ENCODE measurements around the gene GREB1. TPM values are rescaled to one million over a fixed set of nuclear protein-coding genes. Genes with fewer than 3 reads are reported as not detected.

Gene GREB1
- total and polyA plus RNA-seq, 8 donors, result 3.5 to 16.1 (median 5.9) TPM

DNA sequence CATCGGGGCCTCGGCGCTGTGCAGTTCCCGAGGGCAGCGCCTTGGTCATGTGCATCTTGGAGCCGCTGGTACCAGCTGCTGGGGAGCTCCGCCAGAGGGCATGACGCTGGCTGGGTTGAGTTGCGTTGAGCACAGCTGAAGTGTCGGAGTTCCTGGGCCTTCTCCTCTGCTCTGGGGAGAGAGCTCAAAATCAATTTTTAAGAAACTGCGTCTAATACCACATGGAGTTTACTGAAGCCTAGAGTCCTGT lies 48.7 kb downstream of the GREB1 start:
- DNase-seq, result peak in 1 of 6 donors; percentile 41
- no peak for FAIRE-seq
- ATAC-seq, result peak in 2 of 4 donors; percentile 14 to 36

GRCh38 chr2:11582862-11583752 lies 49.3 kb downstream of the GREB1 start:
- WGBS, 2 donors, result 28 to 30% methylated on average over 19 of the region's 19 CpGs
- DNase-seq (peak in 5 of 6 donors; percentile 35 to 87 (median 66)), ATAC-seq (peak; percentile 70 to 81 (median 72)), FAIRE-seq (no peak)
- Histone ChIP-seq H3K9me3 (no peaks in the 10 kb centered on the region), H3K27ac (peak overlapping the region in 1 of 4 donors; percentile 47), H3K4me3 (no peak overlapping the region), H3K27me3 (no peaks in the 10 kb centered on the region), H3K4me1 (peaks cover 0 to 7% (median 0%) of the 10 kb centered on the region in 3 donors), H3K36me3 (no peaks in the 10 kb centered on the region)
- peak; percentile 57 to 82 (median 68) for TF ChIP-seq CTCF (IDR thresholded peaks at IDR 0.05)
- intact Hi-C loops (cut with DNase I), result loop anchor here in 1 of 3 donors (10.0 kb wide), 1 partner anchor 438 kb away; no protein-coding TSS in a partner anchor

More for the DNA sequence above, 48.7 kb downstream of the GREB1 start:
- Histone ChIP-seq H3K36me3 (no peaks in the 10 kb centered on the region), H3K27ac (no peak overlapping the region), H3K4me1 (peaks cover 0 to 7% (median 0%) of the 10 kb centered on the region in 3 donors), H3K4me3 (no peak overlapping the region), H3K9me3 (no peaks in the 10 kb centered on the region), H3K27me3 (no peaks in the 10 kb centered on the region)
- intact Hi-C loops (cut with DNase I), result loop anchor here in 1 of 3 donors (10.0 kb wide), 1 partner anchor 438 kb away; no protein-coding TSS in a partner anchor
- no peak for TF ChIP-seq CTCF (IDR thresholded peaks at IDR 0.05)
- WGBS, 2 donors, result 55 to 61% methylated on average over 11 of the region's 11 CpGs

- no peaks in the 10 kb centered on the region for H3K9me3 ChIP-seq
- H3K4me3 ChIP-seq, result no peak overlapping the region
- H3K27me3 ChIP-seq, result no peaks in the 10 kb centered on the region
- peak; percentile 68 to 91 (median 86) for ATAC-seq
- H3K36me3 ChIP-seq, result no peaks in the 10 kb centered on the region
- no peak overlapping the region for H3K27ac ChIP-seq
- intact Hi-C loops (cut with DNase I), result loop anchor here in 1 of 3 donors (10.0 kb wide), 1 partner anchor 439 kb away; no protein-coding TSS in a partner anchor
- no peak for FAIRE-seq
- H3K4me1 ChIP-seq, result peaks cover 0 to 7% (median 0%) of the 10 kb centered on the region in 3 donors
- WGBS, 2 donors, result 51 to 58% methylated on average over 14 of the region's 14 CpGs
- DNase-seq, result peak in 5 of 6 donors; percentile 57 to 77 (median 70)
- peak; percentile 58 to 82 (median 71) for TF ChIP-seq CTCF (IDR thresholded peaks at IDR 0.05)
Observed at GRCh38 chr2:11583840-11584524, 50.1 kb downstream of the GREB1 start.

GRCh38 chr2:11584525-11585056 lies 50.7 kb downstream of the GREB1 start:
- intact Hi-C loops (cut with DNase I), result loop anchor here in 2 of 3 donors (5.0 to 10.0 kb wide), 2 partner anchors 112 to 440 kb away; no protein-coding TSS in a partner anchor

More at GRCh38 chr2:11584525-11585056, 50.7 kb downstream of the GREB1 start:
- WGBS, 2 donors, result 59 to 75% methylated on average over 18 of the region's 18 CpGs
- TF ChIP-seq CTCF (IDR thresholded peaks at IDR 0.05), result no peak
- Histone ChIP-seq H3K36me3 (no peaks in the 10 kb centered on the region), H3K9me3 (no peaks in the 10 kb centered on the region), H3K27me3 (no peaks in the 10 kb centered on the region), H3K4me1 (peaks cover 0 to 7% (median 0%) of the 10 kb centered on the region in 3 donors), H3K4me3 (no peak overlapping the region), H3K27ac (no peak overlapping the region)
- ATAC-seq (no peak), FAIRE-seq (no peak), DNase-seq (no peak)
